ENCODE measurements around the gene TEX22.

Gene TEX22

GRCh38 chr14:105455086-105455640, 56.8 kb downstream of the TEX22 start:
- Histone ChIP-seq H3K4me3 (ENCODE audit: low read depth, low read length, poor library complexity, severe bottlenecking) (no peak overlapping the region), H3F3A (ENCODE audit: insufficient read depth, low read length) (no peaks in the 10 kb centered on the region), H3K9ac (ENCODE audit: low read length) (no peak overlapping the region), H2AFZ (ENCODE audit: low read length) (no peak overlapping the region), H3K4me1 (ENCODE audit: insufficient read depth, low read length, severe bottlenecking) (no peaks in the 10 kb centered on the region), H3K27me3 (ENCODE audit: insufficient read depth, low read length) (no peaks in the 10 kb centered on the region), H3K36me3 (ENCODE audit: insufficient read depth, low read length) (peaks cover 83% of the 10 kb centered on the region), H3K9me2 (ENCODE audit: low read depth, low read length) (no peaks in the 10 kb centered on the region), H3K27ac (ENCODE audit: low read depth, low read length, poor library complexity, severe bottlenecking) (no peak overlapping the region), H4K20me1 (ENCODE audit: insufficient read depth, low read length) (no peaks in the 10 kb centered on the region), H3K4me2 (ENCODE audit: low read length) (no peak overlapping the region), H3K79me2 (ENCODE audit: insufficient read depth, low read length) (no peaks in the 10 kb centered on the region), H3K9me3 (ENCODE audit: low read length) (no peaks in the 10 kb centered on the region)
- TF ChIP-seq EZH2 (IDR thresholded peaks at IDR 0.05; ENCODE audit: borderline replicate concordance, low read length): no peak

GRCh38 chr14:105455766-105456660, 57.7 kb downstream of the TEX22 start:
- H3K36me3 ChIP-seq (ENCODE audit: insufficient read depth, low read length): peaks cover 83% of the 10 kb centered on the region
- no peaks in the 10 kb centered on the region for H4K20me1 ChIP-seq (ENCODE audit: insufficient read depth, low read length)
- no peaks in the 10 kb centered on the region for H3K27me3 ChIP-seq (ENCODE audit: insufficient read depth, low read length)
- no peaks in the 10 kb centered on the region for H3K4me1 ChIP-seq (ENCODE audit: insufficient read depth, low read length, severe bottlenecking)
- H3K27ac ChIP-seq (ENCODE audit: low read depth, low read length, poor library complexity, severe bottlenecking): no peak overlapping the region
- no peak overlapping the region for H2AFZ ChIP-seq (ENCODE audit: low read length)
- H3K79me2 ChIP-seq (ENCODE audit: insufficient read depth, low read length): no peaks in the 10 kb centered on the region
- no peak overlapping the region for H3K4me3 ChIP-seq (ENCODE audit: low read depth, low read length, poor library complexity, severe bottlenecking)
- H3F3A ChIP-seq (ENCODE audit: insufficient read depth, low read length): no peaks in the 10 kb centered on the region
- no peak for TF ChIP-seq CTCF (IDR thresholded peaks at IDR 0.05; ENCODE audit: low read length)
- H3K9ac ChIP-seq (ENCODE audit: low read length): no peak overlapping the region
- H3K9me2 ChIP-seq (ENCODE audit: low read depth, low read length): no peaks in the 10 kb centered on the region
- H3K9me3 ChIP-seq (ENCODE audit: low read length): no peaks in the 10 kb centered on the region
- H3K4me2 ChIP-seq (ENCODE audit: low read length): no peak overlapping the region

GRCh38 chr14:105456736-105457617, 58.6 kb downstream of the TEX22 start:
- no peak overlapping the region for H3K4me2 ChIP-seq (ENCODE audit: low read length)
- H3K79me2 ChIP-seq (ENCODE audit: insufficient read depth, low read length): no peaks in the 10 kb centered on the region
- H3K9me3 ChIP-seq (ENCODE audit: low read length): no peaks in the 10 kb centered on the region
- no peak overlapping the region for H3K4me3 ChIP-seq (ENCODE audit: low read depth, low read length, poor library complexity, severe bottlenecking)
- H3K4me1 ChIP-seq (ENCODE audit: insufficient read depth, low read length, severe bottlenecking): no peaks in the 10 kb centered on the region
- no peaks in the 10 kb centered on the region for H3K9me2 ChIP-seq (ENCODE audit: low read depth, low read length)
- H4K20me1 ChIP-seq (ENCODE audit: insufficient read depth, low read length): no peaks in the 10 kb centered on the region
- H3K36me3 ChIP-seq (ENCODE audit: insufficient read depth, low read length): peaks cover 86% of the 10 kb centered on the region
- no peak overlapping the region for H3K27ac ChIP-seq (ENCODE audit: low read depth, low read length, poor library complexity, severe bottlenecking)
- TF ChIP-seq CTCF (IDR thresholded peaks at IDR 0.05; ENCODE audit: low read length): no peak
- H2AFZ ChIP-seq (ENCODE audit: low read length): no peak overlapping the region
- no peak overlapping the region for H3K9ac ChIP-seq (ENCODE audit: low read length)
- H3F3A ChIP-seq (ENCODE audit: insufficient read depth, low read length): no peaks in the 10 kb centered on the region
- no peaks in the 10 kb centered on the region for H3K27me3 ChIP-seq (ENCODE audit: insufficient read depth, low read length)
